Measurements from ENCODE around the gene VPS26C. TPM values are rescaled to one million over a fixed set of nuclear protein-coding genes. Genes with fewer than 3 reads are reported as not detected.

The VPS26C gene
- total RNA-seq, 1 experiment from 2014 or later: 39.9 TPM

Other genes starting within 250 kb of the VPS26C start
- gene PIGP, start 194.3 kb downstream of the VPS26C start, total RNA-seq (2014; rRNA removed; shearing (Covaris generic)): 13.6 and 36.7 TPM in 2 replicates
- gene TTC3, start 194.1 kb downstream of the VPS26C start, total RNA-seq (2014; rRNA removed; shearing (Covaris generic)): 184 and 259 TPM in 2 replicates
- 39.3 and 51.3 TPM in 2 replicates for gene DYRK1A, start 99.4 kb upstream of the VPS26C start, total RNA-seq (2014; rRNA removed; shearing (Covaris generic))

All from SJSA1 (cell line).